HepG2 (cell line): ENCODE results near the gene RRBP1. TPM values are rescaled to one million over a fixed set of nuclear protein-coding genes. Genes with fewer than 3 reads are reported as not detected.

Experiments used
- CSRNP2 ChIP-seq: sonication (generic); formaldehyde crosslinking; conservative IDR thresholded peaks from 2 replicates; pipeline ENCODE4 v1.8.0; 2022; ENCODE audit warnings: low read depth, missing genetic modification reagents
- HDAC6 ChIP-seq: fragments of 200-600 bp; sonication (generic); IDR thresholded peaks from 2 replicates; pipeline ENCODE4 v1.7.0; 2017; ENCODE audit warnings: mild to moderate bottlenecking, antibody characterized with exemption, low read length, low read depth
- HNF1B ChIP-seq: sonication (generic); formaldehyde crosslinking; IDR thresholded peaks from 2 replicates; pipeline ENCODE4 v1.5.1; 2020; ENCODE audit warnings: mild to moderate bottlenecking, moderate library complexity, missing genetic modification reagents
- KAT8 ChIP-seq: IDR thresholded peaks from 2 replicates; pipeline ENCODE4 v1.6.1; 2016; ENCODE audit warnings: missing genetic modification reagents, missing compliant biosample characterization
- SP140L ChIP-seq: sonication (generic); formaldehyde crosslinking; IDR thresholded peaks from 2 replicates; pipeline ENCODE4 v1.4.0; 2020; ENCODE audit warnings: missing genetic modification reagents, borderline replicate concordance
- THAP7 ChIP-seq: sonication (generic); formaldehyde crosslinking; IDR thresholded peaks from 2 replicates; pipeline ENCODE4 v1.8.1; 2023; ENCODE audit warnings: mild to moderate bottlenecking, missing genetic modification reagents
- THAP8 ChIP-seq: sonication (generic); formaldehyde crosslinking; IDR thresholded peaks from 2 replicates; pipeline ENCODE4 v1.5.1; 2020; ENCODE audit warnings: missing genetic modification reagents, mild to moderate bottlenecking, borderline replicate concordance
- ZFAT ChIP-seq: sonication (generic); formaldehyde crosslinking; conservative IDR thresholded peaks from 2 replicates; pipeline ENCODE4 v1.8.1; 2023; ENCODE audit warnings: missing genetic modification reagents, inconsistent platforms
- ZFP91 ChIP-seq: sonication (generic); formaldehyde crosslinking; IDR thresholded peaks from 2 replicates; pipeline ENCODE4 v1.9.0; 2022; ENCODE audit warnings: missing genetic modification reagents, mild to moderate bottlenecking, borderline replicate concordance
- ZNF138 ChIP-seq: sonication (generic); formaldehyde crosslinking; IDR thresholded peaks from 2 replicates; pipeline ENCODE4 v1.5.0; 2020; ENCODE audit warnings: mild to moderate bottlenecking, low read depth, missing genetic modification reagents
- ZNF18 ChIP-seq: sonication (generic); formaldehyde crosslinking; IDR thresholded peaks from 2 replicates; pipeline ENCODE4 v1.8.0; 2022; ENCODE audit warnings: mild to moderate bottlenecking, missing genetic modification reagents; ENCODE audit not compliant: insufficient replicate concordance
- ZNF260 ChIP-seq: sonication (generic); formaldehyde crosslinking; IDR thresholded peaks from 2 replicates; pipeline ENCODE4 v1.4.0; 2020; ENCODE audit warnings: missing genetic modification reagents, low read depth, mild to moderate bottlenecking, borderline replicate concordance
- ZNF382 ChIP-seq: sonication (generic); formaldehyde crosslinking; IDR thresholded peaks from 2 replicates; pipeline ENCODE4 v1.5.0; 2020; ENCODE audit warnings: missing genetic modification reagents, mild to moderate bottlenecking, borderline replicate concordance
- ZNF572 ChIP-seq: sonication (generic); formaldehyde crosslinking; IDR thresholded peaks from 2 replicates; pipeline ENCODE4 v1.5.1; 2020; ENCODE audit warnings: mild to moderate bottlenecking, missing genetic modification reagents
- ZNF616 ChIP-seq: sonication (generic); formaldehyde crosslinking; IDR thresholded peaks from 2 replicates; pipeline ENCODE4 v1.5.0; 2020; ENCODE audit warnings: low read depth, mild to moderate bottlenecking, missing genetic modification reagents
- ZNF674 ChIP-seq: sonication (generic); formaldehyde crosslinking; IDR thresholded peaks from 2 replicates; pipeline ENCODE4 v1.5.0; 2020; ENCODE audit warnings: low read depth, mild to moderate bottlenecking, missing genetic modification reagents
- ZNF720 ChIP-seq: sonication (generic); formaldehyde crosslinking; IDR thresholded peaks from 2 replicates; pipeline ENCODE4 v1.4.0; 2020; ENCODE audit warnings: missing genetic modification reagents
- ZNF747 ChIP-seq: sonication (generic); formaldehyde crosslinking; IDR thresholded peaks from 2 replicates; pipeline ENCODE4 v1.8.1; 2023; ENCODE audit warnings: missing genetic modification reagents, mild to moderate bottlenecking, borderline replicate concordance
- ZNF772 ChIP-seq: sonication (generic); formaldehyde crosslinking; IDR thresholded peaks from 2 replicates; pipeline ENCODE4 v1.5.0; 2020; ENCODE audit warnings: mild to moderate bottlenecking, missing genetic modification reagents
- polyA plus RNA-seq, 8 experiments: library from polyadenylated mRNA; depleted of rRNA in 3 of 8; stranded (reverse) in 7 of 8; unstranded in 1 of 8; fragments of >200 nt; fragmentation: Illumina TruSeq in 4 of 8; extraction: Trizol in 4 of 8; gene quantifications; 2 replicates each; pipeline versions ENCODE4 v1.2.1 to v1.2.3, GENCODE V29; 2011 to 2016; ENCODE audit warnings: low read depth in 4 of 8, missing spikeins in 1 of 8, mixed read lengths in 1 of 8; ENCODE audit not compliant: insufficient read depth in 1 of 8
- total RNA-seq, 5 experiments: library from RNA; depleted of rRNA; stranded (reverse); fragments of >200 nt; fragmentation: Illumina TruSeq; extraction: Trizol; gene quantifications; 2 replicates each; pipeline ENCODE4 v1.2.3, GENCODE V29; 2016; ENCODE audit warnings: low read depth in 1 of 5

RRBP1 gene
- total and polyA plus RNA-seq, 2 of the 13 experiments (the other 11 are each of a cell fraction or from before 2014, with no cell fraction given) = 150 to 222 TPM

GRCh38 chr20:17611540-17612286 lies 70.3 kb downstream of the RRBP1 start (continued):
- 0 out of 2 replicates have a peak, but pooled peaks have one; percentile 58 for TF ChIP-seq ZNF138
- peak; percentile 73 for TF ChIP-seq ZNF747
- no peak; the same call in 1 of the 2 replicates for TF ChIP-seq HNF1B (CRISPR knock-in tag)
- TF ChIP-seq SP140L (CRISPR knock-in tag) = no peak
- no peak for TF ChIP-seq THAP7 (CRISPR knock-in tag)
- no peak for TF ChIP-seq KAT8 (CRISPR knock-in tag)
- no peak for TF ChIP-seq ZNF720 (CRISPR knock-in tag)
- TF ChIP-seq ZNF674 (CRISPR knock-in tag) = no peak
- TF ChIP-seq ZFP91 (CRISPR knock-in tag) = peak; percentile 13
- TF ChIP-seq CSRNP2 (CRISPR knock-in tag) = no peak
- no peak for TF ChIP-seq ZNF572 (CRISPR knock-in tag)
- no peak for TF ChIP-seq ZNF382 (CRISPR knock-in tag)
- peak; percentile 43; the same call in 1 of the 2 replicates for TF ChIP-seq ZNF772
- no peak for TF ChIP-seq ZNF616 (CRISPR knock-in tag)
- TF ChIP-seq HDAC6 = no peak
- TF ChIP-seq ZNF18 (CRISPR knock-in tag) = no peak
- 0 out of 2 replicates have a peak, but pooled peaks have one; percentile 18 for TF ChIP-seq THAP8
- no peak for TF ChIP-seq ZFAT
- TF ChIP-seq ZNF260 = no peak
